Activated naive CD8-positive, alpha-beta T cell (primary cell): ENCODE results near the gene CASKIN2.

Experiments
- H3K27ac Mint-ChIP-seq: one replicate; pipeline ENCODE4 v1.8.0; 2021; ENCODE audit warnings: mixed read lengths
- H3K27me3 Mint-ChIP-seq: one replicate; pipeline ENCODE4 v1.8.0; 2021; ENCODE audit warnings: mixed read lengths
- H3K36me3 Mint-ChIP-seq: one replicate; pipeline ENCODE4 v1.8.0; 2021; ENCODE audit warnings: mixed read lengths
- H3K4me1 Mint-ChIP-seq: one replicate; pipeline ENCODE4 v1.8.0; 2021; ENCODE audit warnings: low read depth, mixed read lengths
- H3K4me3 Mint-ChIP-seq: one replicate; pipeline ENCODE4 v1.8.0; 2021; ENCODE audit warnings: mild to moderate bottlenecking, mixed read lengths
- H3K9me3 Mint-ChIP-seq: one replicate; pipeline ENCODE4 v1.8.0; 2021; ENCODE audit warnings: low read depth, mixed read lengths

The CASKIN2 gene, protein sequence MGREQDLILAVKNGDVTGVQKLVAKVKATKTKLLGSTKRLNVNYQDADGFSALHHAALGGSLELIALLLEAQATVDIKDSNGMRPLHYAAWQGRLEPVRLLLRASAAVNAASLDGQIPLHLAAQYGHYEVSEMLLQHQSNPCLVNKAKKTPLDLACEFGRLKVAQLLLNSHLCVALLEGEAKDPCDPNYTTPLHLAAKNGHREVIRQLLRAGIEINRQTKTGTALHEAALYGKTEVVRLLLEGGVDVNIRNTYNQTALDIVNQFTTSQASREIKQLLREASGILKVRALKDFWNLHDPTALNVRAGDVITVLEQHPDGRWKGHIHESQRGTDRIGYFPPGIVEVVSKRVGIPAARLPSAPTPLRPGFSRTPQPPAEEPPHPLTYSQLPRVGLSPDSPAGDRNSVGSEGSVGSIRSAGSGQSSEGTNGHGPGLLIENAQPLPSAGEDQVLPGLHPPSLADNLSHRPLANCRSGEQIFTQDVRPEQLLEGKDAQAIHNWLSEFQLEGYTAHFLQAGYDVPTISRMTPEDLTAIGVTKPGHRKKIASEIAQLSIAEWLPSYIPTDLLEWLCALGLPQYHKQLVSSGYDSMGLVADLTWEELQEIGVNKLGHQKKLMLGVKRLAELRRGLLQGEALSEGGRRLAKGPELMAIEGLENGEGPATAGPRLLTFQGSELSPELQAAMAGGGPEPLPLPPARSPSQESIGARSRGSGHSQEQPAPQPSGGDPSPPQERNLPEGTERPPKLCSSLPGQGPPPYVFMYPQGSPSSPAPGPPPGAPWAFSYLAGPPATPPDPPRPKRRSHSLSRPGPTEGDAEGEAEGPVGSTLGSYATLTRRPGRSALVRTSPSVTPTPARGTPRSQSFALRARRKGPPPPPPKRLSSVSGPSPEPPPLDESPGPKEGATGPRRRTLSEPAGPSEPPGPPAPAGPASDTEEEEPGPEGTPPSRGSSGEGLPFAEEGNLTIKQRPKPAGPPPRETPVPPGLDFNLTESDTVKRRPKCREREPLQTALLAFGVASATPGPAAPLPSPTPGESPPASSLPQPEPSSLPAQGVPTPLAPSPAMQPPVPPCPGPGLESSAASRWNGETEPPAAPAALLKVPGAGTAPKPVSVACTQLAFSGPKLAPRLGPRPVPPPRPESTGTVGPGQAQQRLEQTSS (N-terminal part only)

GRCh38 chr17:75515496-75516254 lies at the start of gene CASKIN2:
Gene CASKIN2 (minus strand): TSS chr17:75515537. CDS start chr17:75513804, 1,733 bp downstream.
- peaks cover 22% of the 10 kb centered on the region for H3K4me1 Mint-ChIP-seq
- H3K27ac Mint-ChIP-seq = no peak within 1 kb of the TSS
- H3K27me3 Mint-ChIP-seq = no peaks in the 10 kb centered on the region
- H3K36me3 Mint-ChIP-seq = peaks cover 10% of the 10 kb centered on the region
- H3K4me3 Mint-ChIP-seq = peak within 1 kb of the TSS; percentile 80
- no peaks in the 10 kb centered on the region for H3K9me3 Mint-ChIP-seq

DNA sequence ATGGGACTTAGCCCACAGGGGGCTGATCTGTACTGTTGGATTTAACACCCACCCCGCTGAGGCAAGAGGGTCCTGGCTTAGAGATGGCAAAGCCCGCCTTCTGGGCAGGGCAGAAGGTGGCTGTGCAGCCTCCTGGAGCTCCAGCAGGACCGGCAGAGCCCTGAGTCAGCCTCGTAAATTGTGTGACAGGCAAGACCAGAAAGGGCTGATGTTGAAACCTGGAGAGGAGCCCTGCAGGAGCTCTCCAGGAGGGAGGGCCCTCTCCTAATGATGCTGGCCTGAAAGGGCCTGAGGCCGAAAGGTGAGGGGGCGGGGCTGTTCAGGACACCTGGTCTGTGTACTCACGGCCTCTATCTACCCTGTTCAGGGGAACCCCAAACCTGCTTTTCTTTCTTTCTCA lies 49.7 kb upstream of the CASKIN2 start:
- Mint-ChIP-seq H3K4me1 (no peaks in the 10 kb centered on the region), H3K27ac (no peak overlapping the region), H3K4me3 (no peak overlapping the region), H3K9me3 (no peaks in the 10 kb centered on the region), H3K36me3 (peaks cover 4% of the 10 kb centered on the region), H3K27me3 (no peaks in the 10 kb centered on the region)

- H3K27me3 Mint-ChIP-seq = no peaks in the 10 kb centered on the region
- H3K27ac Mint-ChIP-seq = no peak overlapping the region
- H3K9me3 Mint-ChIP-seq = no peaks in the 10 kb centered on the region
- H3K4me1 Mint-ChIP-seq = no peaks in the 10 kb centered on the region
- H3K36me3 Mint-ChIP-seq = peaks cover 4% of the 10 kb centered on the region
- no peak overlapping the region for H3K4me3 Mint-ChIP-seq
Observed at GRCh38 chr17:75564195-75564594, 48.9 kb upstream of the CASKIN2 start.

DNA sequence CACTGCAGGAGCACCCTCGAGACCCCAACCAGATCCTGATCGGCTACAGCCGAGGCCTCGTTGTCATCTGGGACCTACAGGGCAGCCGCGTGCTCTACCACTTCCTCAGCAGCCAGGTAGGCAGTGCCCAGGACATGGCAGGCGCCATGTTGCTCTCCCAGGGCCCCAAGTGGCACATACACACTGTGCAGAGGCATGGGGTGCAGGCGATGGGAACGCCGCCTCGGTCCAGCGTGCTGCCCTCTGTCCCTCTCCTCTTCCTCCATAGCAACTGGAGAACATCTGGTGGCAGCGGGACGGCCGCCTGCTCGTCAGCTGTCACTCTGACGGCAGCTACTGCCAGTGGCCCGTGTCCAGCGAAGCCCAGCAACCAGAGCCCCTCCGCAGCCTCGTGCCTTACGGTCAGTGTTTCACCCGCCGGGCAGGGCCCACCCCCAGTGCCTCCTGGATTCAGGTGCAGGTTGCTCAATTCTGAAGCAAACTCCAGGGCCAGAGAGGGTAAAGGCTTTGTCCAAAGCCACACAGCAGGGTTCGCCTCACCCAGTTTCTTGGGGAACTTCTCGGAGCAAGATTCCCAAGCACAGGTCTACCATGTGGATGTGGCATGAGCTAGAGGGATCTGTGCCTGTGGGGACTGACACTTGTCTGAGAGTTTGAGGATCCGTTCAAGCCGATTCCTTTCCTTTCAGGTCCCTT lies 47.9 kb upstream of the CASKIN2 start:
- Mint-ChIP-seq H3K4me1 (no peaks in the 10 kb centered on the region), H3K27ac (no peak overlapping the region), H3K36me3 (peaks cover 4% of the 10 kb centered on the region), H3K4me3 (no peak overlapping the region), H3K27me3 (no peaks in the 10 kb centered on the region), H3K9me3 (no peaks in the 10 kb centered on the region)

DNA sequence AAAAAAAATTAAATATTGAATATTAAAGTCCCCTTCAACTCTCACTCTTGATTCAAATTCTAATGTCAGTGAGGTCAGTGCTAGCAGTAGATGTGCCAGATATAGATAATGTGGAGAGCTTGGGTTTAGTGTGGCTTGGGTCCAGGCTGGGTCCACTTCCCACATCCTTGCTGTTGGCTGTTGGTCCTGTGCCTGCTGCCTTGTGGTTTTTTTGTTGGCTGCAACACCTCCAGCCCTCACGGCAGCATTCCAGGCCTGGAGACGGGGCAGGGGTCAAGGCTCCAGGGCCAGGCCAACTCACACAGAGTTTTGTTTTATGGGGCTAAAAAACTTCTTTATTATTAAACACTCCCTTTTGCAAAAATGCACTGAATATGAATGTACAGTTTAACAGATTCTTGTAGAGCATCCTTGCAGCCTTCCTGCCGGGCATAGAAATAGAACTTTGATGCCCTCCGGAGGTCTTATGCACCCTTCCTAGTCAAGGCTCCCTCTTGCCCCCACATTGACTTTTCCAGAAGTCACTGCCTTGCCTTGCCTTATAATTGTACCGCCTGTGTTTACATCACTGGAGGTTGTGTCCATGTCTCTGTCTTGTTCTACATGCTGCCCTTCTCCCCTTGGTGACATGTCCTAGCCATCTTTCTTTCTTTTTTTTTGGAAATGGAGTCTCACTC lies 46.7 kb upstream of the CASKIN2 start:
- H3K27ac Mint-ChIP-seq = no peak overlapping the region
- H3K4me1 Mint-ChIP-seq = no peaks in the 10 kb centered on the region
- no peaks in the 10 kb centered on the region for H3K9me3 Mint-ChIP-seq
- peaks cover 4% of the 10 kb centered on the region for H3K36me3 Mint-ChIP-seq
- no peak overlapping the region for H3K4me3 Mint-ChIP-seq
- no peaks in the 10 kb centered on the region for H3K27me3 Mint-ChIP-seq

DNA sequence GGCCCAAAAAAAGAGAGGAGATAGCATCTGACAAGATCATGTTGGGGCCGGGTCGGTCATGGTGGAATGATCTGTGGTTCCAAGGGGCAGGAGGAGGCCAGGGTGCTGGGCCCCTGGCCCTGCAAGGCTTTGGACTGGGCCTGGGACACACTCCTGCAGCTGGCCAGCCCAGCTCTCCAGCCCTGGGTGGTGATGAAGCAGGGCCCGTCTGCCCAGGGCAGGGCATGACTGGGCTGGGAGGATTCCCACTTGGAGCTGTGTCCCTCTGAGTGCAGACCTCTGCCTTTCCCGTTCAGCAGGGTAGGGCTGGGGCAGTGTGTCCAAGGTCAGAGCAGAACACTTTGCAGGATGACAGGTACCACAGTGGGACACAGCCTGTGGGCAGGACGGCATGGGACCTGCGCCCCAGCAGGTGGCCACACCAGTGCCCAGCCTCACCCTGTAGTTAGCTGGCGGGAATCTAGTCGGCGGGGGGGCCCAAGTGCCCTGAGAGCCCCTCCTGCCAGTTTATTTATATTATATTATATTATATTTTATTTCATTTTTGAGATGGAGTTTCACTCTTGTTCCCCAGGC lies 44.7 kb upstream of the CASKIN2 start:
- Mint-ChIP-seq H3K36me3 (no peaks in the 10 kb centered on the region), H3K4me3 (no peak overlapping the region), H3K27ac (no peak overlapping the region), H3K4me1 (no peaks in the 10 kb centered on the region), H3K27me3 (no peaks in the 10 kb centered on the region), H3K9me3 (no peaks in the 10 kb centered on the region)

- H3K9me3 Mint-ChIP-seq = no peaks in the 10 kb centered on the region
- no peaks in the 10 kb centered on the region for H3K36me3 Mint-ChIP-seq
- no peaks in the 10 kb centered on the region for H3K4me1 Mint-ChIP-seq
- H3K27ac Mint-ChIP-seq = no peak overlapping the region
- H3K4me3 Mint-ChIP-seq = no peak overlapping the region
- no peaks in the 10 kb centered on the region for H3K27me3 Mint-ChIP-seq
Observed at GRCh38 chr17:75558666-75559530, 43.6 kb upstream of the CASKIN2 start.

DNA sequence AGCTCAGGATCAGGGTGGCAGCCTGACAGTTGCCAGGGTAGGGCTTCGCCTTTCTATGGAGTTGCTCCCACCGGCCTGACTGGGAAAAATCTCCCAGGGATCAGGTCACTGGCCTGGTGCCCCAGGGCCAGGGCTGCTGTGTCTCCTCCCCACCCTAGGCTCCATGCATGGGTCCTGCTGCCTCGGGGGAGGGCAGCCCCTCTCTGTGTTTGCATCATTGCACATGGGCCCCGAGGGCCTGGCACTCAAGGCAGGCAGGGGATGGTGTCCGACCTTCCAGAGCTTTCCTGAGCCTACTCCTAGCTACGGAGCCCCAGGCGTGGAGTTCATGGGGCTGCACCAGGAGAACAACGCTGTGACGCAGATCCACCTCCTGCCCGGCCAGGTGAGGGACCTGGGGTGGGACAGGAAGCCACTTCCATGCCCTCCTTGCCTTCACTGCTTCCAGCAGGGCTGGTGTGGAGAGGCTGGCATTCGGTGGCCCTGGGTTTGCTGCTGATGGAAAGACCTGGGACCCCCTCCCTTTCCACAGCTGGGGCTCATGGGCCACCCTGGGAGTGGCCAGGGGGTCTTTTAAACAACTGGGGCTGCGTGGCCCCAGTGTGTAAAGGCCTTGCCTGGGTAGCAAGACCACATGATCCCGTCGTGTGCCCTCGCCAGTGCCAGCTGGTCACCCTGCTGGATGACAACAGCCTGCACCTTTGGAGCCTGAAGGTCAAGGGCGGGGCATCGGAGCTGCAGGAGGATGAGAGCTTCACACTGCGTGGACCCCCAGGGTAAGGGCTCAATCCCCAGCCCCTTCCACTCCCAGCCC lies 42.7 kb upstream of the CASKIN2 start:
- H3K36me3 Mint-ChIP-seq = no peaks in the 10 kb centered on the region
- no peaks in the 10 kb centered on the region for H3K27me3 Mint-ChIP-seq
- H3K27ac Mint-ChIP-seq = no peak overlapping the region
- no peak overlapping the region for H3K4me3 Mint-ChIP-seq
- H3K9me3 Mint-ChIP-seq = no peaks in the 10 kb centered on the region
- H3K4me1 Mint-ChIP-seq = no peaks in the 10 kb centered on the region

DNA sequence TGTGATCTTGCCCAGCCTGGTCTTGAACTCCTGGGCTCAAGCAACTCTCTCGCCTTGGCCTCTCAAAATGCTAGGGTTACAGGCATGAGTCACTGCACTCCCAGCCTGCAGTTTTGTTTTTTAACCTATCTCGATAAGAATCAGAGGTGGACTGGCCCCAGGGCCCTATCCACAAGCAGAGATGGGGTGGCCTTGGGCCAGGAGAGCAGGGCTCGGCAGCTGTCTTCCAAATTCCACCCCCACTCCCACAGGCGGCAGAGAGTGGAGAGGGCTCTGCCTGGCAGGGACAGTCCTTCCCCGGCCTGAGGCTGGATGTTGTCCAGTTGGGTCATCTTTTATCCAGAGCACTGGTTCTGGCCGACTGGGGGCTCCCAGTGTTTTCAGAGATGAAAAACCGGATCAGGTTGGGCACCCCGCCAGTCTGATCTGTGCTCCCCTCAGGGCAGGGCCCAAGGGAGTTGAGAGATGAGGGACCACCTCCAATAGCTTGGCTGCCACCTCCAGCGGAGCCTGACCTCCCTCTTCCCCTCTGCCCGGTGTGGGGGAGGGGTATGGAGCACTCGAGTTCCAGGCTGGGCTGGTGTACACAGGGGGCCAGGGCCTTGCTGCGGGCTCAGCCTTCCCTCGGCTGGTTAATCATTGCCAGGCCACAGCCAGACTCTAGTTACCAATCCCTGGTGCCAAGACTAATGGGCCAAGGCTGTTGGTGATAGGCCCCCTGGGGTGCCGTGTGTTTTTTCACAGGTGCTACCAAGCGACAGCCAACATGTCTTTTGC lies 41.9 kb upstream of the CASKIN2 start:
- Mint-ChIP-seq H3K36me3 (no peaks in the 10 kb centered on the region), H3K27ac (no peak overlapping the region), H3K9me3 (no peaks in the 10 kb centered on the region), H3K27me3 (no peaks in the 10 kb centered on the region), H3K4me3 (no peak overlapping the region), H3K4me1 (no peaks in the 10 kb centered on the region)

GRCh38 chr17:75555679-75556153 lies 40.4 kb upstream of the CASKIN2 start:
- Mint-ChIP-seq H3K27ac (no peak overlapping the region), H3K27me3 (no peaks in the 10 kb centered on the region), H3K36me3 (no peaks in the 10 kb centered on the region), H3K4me1 (no peaks in the 10 kb centered on the region), H3K4me3 (no peak overlapping the region), H3K9me3 (no peaks in the 10 kb centered on the region)

DNA sequence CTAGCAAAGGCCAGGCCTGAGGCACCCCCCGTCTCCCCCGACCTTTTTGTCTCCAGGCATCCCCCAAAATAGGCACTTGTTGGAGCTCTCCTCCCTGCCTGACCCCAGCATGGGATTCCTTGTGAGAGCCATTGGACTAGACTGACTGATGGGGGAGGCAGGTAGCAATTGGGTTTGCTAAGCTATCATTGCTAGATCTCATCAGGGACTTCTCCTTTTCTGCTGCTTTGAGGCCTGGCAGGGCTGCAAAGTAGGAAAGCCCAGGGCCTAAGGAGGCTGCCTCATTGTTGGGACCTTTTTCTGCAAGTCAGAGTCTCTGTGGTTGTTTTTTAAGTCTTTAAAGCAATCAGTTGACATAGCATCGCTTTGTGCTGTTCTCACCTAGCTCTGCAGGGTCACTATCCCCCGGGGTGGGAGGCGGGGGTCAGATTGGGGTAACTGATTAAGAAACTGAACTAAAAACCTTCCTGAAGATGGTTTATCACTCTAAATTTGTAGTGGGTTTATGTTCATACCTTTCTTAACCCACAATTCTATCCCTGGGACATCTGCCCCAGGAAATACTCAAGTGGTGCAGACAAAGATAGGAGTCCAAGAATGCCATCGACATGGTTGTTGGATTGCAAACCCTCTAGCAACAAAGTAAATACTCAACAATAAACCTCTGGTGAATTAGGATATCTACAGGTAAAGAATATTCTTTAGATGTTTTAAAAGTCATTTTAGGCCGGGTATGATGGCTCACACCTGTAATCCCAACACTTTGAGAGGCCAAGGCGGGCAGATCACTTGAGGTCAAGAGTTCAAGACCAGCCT lies 38.2 kb upstream of the CASKIN2 start:
- H3K27me3 Mint-ChIP-seq = no peaks in the 10 kb centered on the region
- no peaks in the 10 kb centered on the region for H3K4me1 Mint-ChIP-seq
- no peaks in the 10 kb centered on the region for H3K9me3 Mint-ChIP-seq
- H3K4me3 Mint-ChIP-seq = no peak overlapping the region
- no peak overlapping the region for H3K27ac Mint-ChIP-seq
- no peaks in the 10 kb centered on the region for H3K36me3 Mint-ChIP-seq
